ENCODE results near the gene NUDT16L1. TPM values are rescaled to one million over a fixed set of nuclear protein-coding genes. Genes with fewer than 3 reads are reported as not detected.

The NUDT16L1 gene
- polyA plus RNA-seq, 1 of the 3 experiments (the other 2 are of a cell fraction), result 45.8 TPM

DNA sequence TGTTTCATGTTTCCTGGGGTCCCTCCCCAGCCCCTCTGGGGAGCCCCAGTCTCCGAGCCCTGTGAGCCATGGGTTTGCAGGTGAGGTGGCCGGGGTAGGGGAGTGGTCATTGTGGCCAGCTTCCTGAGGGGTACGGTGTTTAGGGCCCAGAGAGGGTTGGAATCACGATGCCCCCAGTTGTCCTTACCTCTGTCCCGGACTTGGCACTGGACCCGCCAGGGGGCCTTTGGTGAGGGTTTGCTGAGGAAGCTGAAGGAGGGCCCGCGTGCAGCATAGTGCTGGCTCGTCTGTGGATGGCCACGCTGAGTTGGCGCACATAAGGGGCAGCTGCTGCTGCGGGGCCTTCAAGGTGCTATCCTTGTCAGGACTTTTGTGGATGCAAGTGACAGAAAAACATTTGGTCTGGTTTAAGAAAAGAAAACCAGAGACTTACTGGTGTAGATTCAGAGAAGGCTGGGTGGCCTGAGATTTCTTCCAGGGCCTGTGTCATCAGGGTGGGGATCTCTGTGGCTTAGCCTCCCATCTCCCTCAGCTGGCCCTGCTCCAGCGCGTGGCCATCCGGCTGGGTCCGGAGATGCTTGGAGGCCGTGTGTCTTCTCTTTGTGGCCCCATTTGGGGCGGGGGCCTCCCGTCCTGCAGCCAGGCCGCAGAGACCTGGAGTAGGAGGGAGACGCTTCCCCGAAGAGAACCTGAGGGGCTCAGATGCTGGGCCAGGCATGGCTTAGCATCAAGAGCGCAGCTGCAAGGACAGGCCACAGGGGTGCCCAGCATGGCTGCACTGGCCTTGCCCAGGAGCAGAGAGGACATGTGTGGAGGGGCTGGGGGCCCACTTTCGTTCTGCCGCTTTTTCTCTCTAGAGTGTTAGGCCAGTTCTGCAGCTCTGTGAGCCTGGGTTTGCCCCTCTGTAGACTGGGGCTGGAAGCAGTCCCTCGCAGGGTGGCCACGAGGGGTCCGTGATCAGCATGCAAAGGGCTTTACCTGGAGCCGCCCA is 33.7 kb upstream of the NUDT16L1 start:
- no peak for TF ChIP-seq SMC3 (IDR thresholded peaks at IDR 0.05; ENCODE audit: low read depth, low read length)
- no peak for TF ChIP-seq GATA2 (CRISPR knock-in tag; IDR thresholded peaks at IDR 0.05)
- no peak for TF ChIP-seq GABPA (IDR thresholded peaks at IDR 0.05; ENCODE audit: low read depth)
- TF ChIP-seq RXRA (IDR thresholded peaks at IDR 0.05; ENCODE audit: borderline replicate concordance, low read depth), result no peak
- no peak for TF ChIP-seq CHD2 (IDR thresholded peaks at IDR 0.05; ENCODE audit: low read length, partially characterized antibody)
- TF ChIP-seq, protein P1, sequence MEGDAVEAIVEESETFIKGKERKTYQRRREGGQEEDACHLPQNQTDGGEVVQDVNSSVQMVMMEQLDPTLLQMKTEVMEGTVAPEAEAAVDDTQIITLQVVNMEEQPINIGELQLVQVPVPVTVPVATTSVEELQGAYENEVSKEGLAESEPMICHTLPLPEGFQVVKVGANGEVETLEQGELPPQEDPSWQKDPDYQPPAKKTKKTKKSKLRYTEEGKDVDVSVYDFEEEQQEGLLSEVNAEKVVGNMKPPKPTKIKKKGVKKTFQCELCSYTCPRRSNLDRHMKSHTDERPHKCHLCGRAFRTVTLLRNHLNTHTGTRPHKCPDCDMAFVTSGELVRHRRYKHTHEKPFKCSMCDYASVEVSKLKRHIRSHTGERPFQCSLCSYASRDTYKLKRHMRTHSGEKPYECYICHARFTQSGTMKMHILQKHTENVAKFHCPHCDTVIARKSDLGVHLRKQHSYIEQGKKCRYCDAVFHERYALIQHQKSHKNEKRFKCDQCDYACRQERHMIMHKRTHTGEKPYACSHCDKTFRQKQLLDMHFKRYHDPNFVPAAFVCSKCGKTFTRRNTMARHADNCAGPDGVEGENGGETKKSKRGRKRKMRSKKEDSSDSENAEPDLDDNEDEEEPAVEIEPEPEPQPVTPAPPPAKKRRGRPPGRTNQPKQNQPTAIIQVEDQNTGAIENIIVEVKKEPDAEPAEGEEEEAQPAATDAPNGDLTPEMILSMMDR (IDR thresholded peaks at IDR 0.05), result no peak
- TF ChIP-seq, protein P2, sequence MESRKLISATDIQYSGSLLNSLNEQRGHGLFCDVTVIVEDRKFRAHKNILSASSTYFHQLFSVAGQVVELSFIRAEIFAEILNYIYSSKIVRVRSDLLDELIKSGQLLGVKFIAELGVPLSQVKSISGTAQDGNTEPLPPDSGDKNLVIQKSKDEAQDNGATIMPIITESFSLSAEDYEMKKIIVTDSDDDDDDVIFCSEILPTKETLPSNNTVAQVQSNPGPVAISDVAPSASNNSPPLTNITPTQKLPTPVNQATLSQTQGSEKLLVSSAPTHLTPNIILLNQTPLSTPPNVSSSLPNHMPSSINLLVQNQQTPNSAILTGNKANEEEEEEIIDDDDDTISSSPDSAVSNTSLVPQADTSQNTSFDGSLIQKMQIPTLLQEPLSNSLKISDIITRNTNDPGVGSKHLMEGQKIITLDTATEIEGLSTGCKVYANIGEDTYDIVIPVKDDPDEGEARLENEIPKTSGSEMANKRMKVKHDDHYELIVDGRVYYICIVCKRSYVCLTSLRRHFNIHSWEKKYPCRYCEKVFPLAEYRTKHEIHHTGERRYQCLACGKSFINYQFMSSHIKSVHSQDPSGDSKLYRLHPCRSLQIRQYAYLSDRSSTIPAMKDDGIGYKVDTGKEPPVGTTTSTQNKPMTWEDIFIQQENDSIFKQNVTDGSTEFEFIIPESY (IDR thresholded peaks at IDR 0.05; ENCODE audit: borderline replicate concordance, low read depth), result no peak
- TF ChIP-seq, protein P3, sequence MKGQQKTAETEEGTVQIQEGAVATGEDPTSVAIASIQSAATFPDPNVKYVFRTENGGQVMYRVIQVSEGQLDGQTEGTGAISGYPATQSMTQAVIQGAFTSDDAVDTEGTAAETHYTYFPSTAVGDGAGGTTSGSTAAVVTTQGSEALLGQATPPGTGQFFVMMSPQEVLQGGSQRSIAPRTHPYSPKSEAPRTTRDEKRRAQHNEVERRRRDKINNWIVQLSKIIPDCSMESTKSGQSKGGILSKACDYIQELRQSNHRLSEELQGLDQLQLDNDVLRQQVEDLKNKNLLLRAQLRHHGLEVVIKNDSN (IDR thresholded peaks at IDR 0.05; ENCODE audit: borderline replicate concordance, low read depth), result no peak
- no peak for TF ChIP-seq FOXM1 (IDR thresholded peaks at IDR 0.05; ENCODE audit: low read depth)
- no peak for TF ChIP-seq NRF1 (IDR thresholded peaks at IDR 0.05; ENCODE audit: low read depth, low read length)
- TF ChIP-seq YY1 (IDR thresholded peaks at IDR 0.05; ENCODE audit: low read depth), result no peak
- TF ChIP-seq MXI1 (IDR thresholded peaks at IDR 0.05; ENCODE audit: low read depth, low read length), result no peak
- TF ChIP-seq, protein P4, sequence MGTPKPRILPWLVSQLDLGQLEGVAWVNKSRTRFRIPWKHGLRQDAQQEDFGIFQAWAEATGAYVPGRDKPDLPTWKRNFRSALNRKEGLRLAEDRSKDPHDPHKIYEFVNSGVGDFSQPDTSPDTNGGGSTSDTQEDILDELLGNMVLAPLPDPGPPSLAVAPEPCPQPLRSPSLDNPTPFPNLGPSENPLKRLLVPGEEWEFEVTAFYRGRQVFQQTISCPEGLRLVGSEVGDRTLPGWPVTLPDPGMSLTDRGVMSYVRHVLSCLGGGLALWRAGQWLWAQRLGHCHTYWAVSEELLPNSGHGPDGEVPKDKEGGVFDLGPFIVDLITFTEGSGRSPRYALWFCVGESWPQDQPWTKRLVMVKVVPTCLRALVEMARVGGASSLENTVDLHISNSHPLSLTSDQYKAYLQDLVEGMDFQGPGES (IDR thresholded peaks at IDR 0.05; ENCODE audit: low read depth, low read length), result no peak
- no peak for TF ChIP-seq MEF2A (IDR thresholded peaks at IDR 0.05; ENCODE audit: borderline replicate concordance, low read depth)
- TF ChIP-seq RAD21 (IDR thresholded peaks at IDR 0.05; ENCODE audit: low read length), result no peak
- TF ChIP-seq FOSL2 (IDR thresholded peaks at IDR 0.05; ENCODE audit: borderline replicate concordance, low read depth), result no peak
- TF ChIP-seq, protein P5, sequence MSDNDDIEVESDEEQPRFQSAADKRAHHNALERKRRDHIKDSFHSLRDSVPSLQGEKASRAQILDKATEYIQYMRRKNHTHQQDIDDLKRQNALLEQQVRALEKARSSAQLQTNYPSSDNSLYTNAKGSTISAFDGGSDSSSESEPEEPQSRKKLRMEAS (IDR thresholded peaks at IDR 0.05; ENCODE audit: low read depth), result no peak
- no peak for TF ChIP-seq TEAD4 (IDR thresholded peaks at IDR 0.05; ENCODE audit: borderline replicate concordance, insufficient read depth)
- TF ChIP-seq EZH2phosphoT487 (IDR thresholded peaks at IDR 0.05; ENCODE audit: borderline replicate concordance, low read depth), result no peak
- TF ChIP-seq RCOR1 (IDR thresholded peaks at IDR 0.05; ENCODE audit: low read length), result no peak
- over 99% methylated on average over 17 of the region's 29 CpGs for WGBS (ENCODE audit: low lambda C conversion rate)
- ChIA-PET CTCF (interaction anchor here (1.4 to 1.8 kb wide), 2 partner anchors 8 to 22 kb away, joined by 3 to 4 read pairs; no protein-coding TSS in a partner anchor), POLR2A (interaction anchor here (0.9 kb wide), 1 partner anchor 10 kb away, joined by 3 read pairs; no protein-coding TSS in a partner anchor)
- Histone ChIP-seq H4K20me1 (ENCODE audit: insufficient read depth) (peaks cover 4% of the 10 kb centered on the region; the same call in 1 of the 2 replicates), H3K27ac (ENCODE audit: low read depth in 2 of 2, low read length in 1 of 2) (no peak overlapping the region), H3K9ac (no peak overlapping the region), H2AFZ (ENCODE audit: low read depth) (no peak overlapping the region), H3K4me3 (ENCODE audit: low read depth in 2 of 2, low read length in 1 of 2) (no peak overlapping the region), H3K79me2 (ENCODE audit: insufficient read depth) (no peaks in the 10 kb centered on the region; the same call in none of the 2 replicates), H3K4me1 (ENCODE audit: control insufficient read depth in 1 of 2, insufficient read depth in 2 of 2, low read depth in 1 of 2, low read length in 1 of 2) (no peaks in the 10 kb centered on the region), H3F3A (replicated peaks; ENCODE audit: insufficient read depth) (no peaks in the 10 kb centered on the region), H3K9me2 (no peaks in the 10 kb centered on the region), H3K4me2 (no peak overlapping the region), H3K36me3 (replicated peaks in 1 of 2; ENCODE audit: control insufficient read depth in 1 of 2, insufficient read depth in 2 of 2, low read length in 1 of 2) (peaks cover 6 to 29% of the 10 kb centered on the region in 2 experiments), H3K9me3 (no peaks in the 10 kb centered on the region), H3K27me3 (ENCODE audit: insufficient read depth) (no peaks in the 10 kb centered on the region)
- DNase-seq, result no peak
